AML-193 (cell line): ENCODE results near the gene SYNE3.

Experiments
- DNase-seq, 2 experiments: peaks; one replicate each; lab custom pipeline; 2025; lab: John Stamatoyannopoulos, UW

SYNE3 gene

GRCh38 chr14:95474486-95474885 is 42.0 kb downstream of the SYNE3 start:
- DNase-seq = no peak

- DNase-seq = no peak
These were observed 43.6 kb downstream of the SYNE3 start for GRCh38 chr14:95472819-95473251.

GRCh38 chr14:95471476-95471875 is 45.0 kb downstream of the SYNE3 start:
- no peak for DNase-seq

- no peak for DNase-seq
These were observed 45.4 kb downstream of the SYNE3 start for GRCh38 chr14:95471016-95471415.

- DNase-seq = no peak
These were observed 47.3 kb downstream of the SYNE3 start for GRCh38 chr14:95469134-95469481.

- DNase-seq = no peak
These were observed 47.9 kb downstream of the SYNE3 start for GRCh38 chr14:95468448-95469133.

- DNase-seq = no peak
These were observed 48.8 kb downstream of the SYNE3 start for GRCh38 chr14:95467657-95468056.

- no peak for DNase-seq
These were observed 49.2 kb downstream of the SYNE3 start for GRCh38 chr14:95467232-95467631.
